ENCODE data around the gene C1orf35.

- no peak for TF ChIP-seq CTCF (IDR thresholded peaks at IDR 0.05)
- no peak for TF ChIP-seq REST (IDR thresholded peaks at IDR 0.05; ENCODE audit: insufficient read depth in 1 of 2, low read depth in 2 of 2, low read length in 1 of 2)
These were observed 20.8 kb downstream of the C1orf35 start, which contains the start of gene ARF1 for GRCh38 chr1:228082214-228082917.
